Mesodermal cell (in vitro differentiated cells): ENCODE data around the gene OR2T2.
"Not testable (repeated sequence)": the region's sequence is repeated elsewhere in the genome, so short reads cannot be mapped to it uniquely, and the experiment has no call there.

Source experiments
- H3K27ac ChIP-seq: 2 replicates; pipeline ENCODE4 v1.7.0; 2013; ENCODE audit warnings: mild to moderate bottlenecking, low read depth, low read length, moderate library complexity; ENCODE audit not compliant: severe bottlenecking
- H3K36me3 ChIP-seq: 2 replicates; pipeline ENCODE4 v1.7.1; 2013; ENCODE audit warnings: mild to moderate bottlenecking, low read length, moderate library complexity; ENCODE audit not compliant: control insufficient read depth, insufficient read depth
- H3K4me1 ChIP-seq: one replicate; pipeline ENCODE4 v1.7.1; 2013; ENCODE audit warnings: mild to moderate bottlenecking, low read length; ENCODE audit not compliant: insufficient read depth, control insufficient read depth, poor library complexity, severe bottlenecking
- H3K4me3 ChIP-seq: 2 replicates; pipeline ENCODE4 v1.7.0; 2013; ENCODE audit warnings: low read length, control low read depth, mild to moderate bottlenecking; ENCODE audit not compliant: insufficient read depth, poor library complexity, severe bottlenecking; ENCODE audit errors: extremely low read depth
- H3K9me3 ChIP-seq: 2 replicates; pipeline ENCODE4 v1.7.1; 2013; ENCODE audit warnings: mild to moderate bottlenecking, low read length, moderate library complexity; ENCODE audit not compliant: control insufficient read depth
- WGBS, 2 experiments: methylation state at CpG; one replicate each; pipeline ENCODE4 v1.1.5; 2013; ENCODE audit warnings: missing lambda C conversion rate in 2 of 2; ENCODE audit not compliant: insufficient coverage in 2 of 2; 5-methylcytosine and 5-hydroxymethylcytosine counted together

Gene OR2T2

GRCh38 chr1:248496661-248497060 is 51.2 kb downstream of the OR2T2 start:
- not testable (repeated sequence) for H3K27ac ChIP-seq, H3K36me3 ChIP-seq, H3K4me3 ChIP-seq, H3K9me3 ChIP-seq, H3K4me1 ChIP-seq
- no CpG with 5 or more reads among the region's 5 CpGs for WGBS, 2 experiments

DNA sequence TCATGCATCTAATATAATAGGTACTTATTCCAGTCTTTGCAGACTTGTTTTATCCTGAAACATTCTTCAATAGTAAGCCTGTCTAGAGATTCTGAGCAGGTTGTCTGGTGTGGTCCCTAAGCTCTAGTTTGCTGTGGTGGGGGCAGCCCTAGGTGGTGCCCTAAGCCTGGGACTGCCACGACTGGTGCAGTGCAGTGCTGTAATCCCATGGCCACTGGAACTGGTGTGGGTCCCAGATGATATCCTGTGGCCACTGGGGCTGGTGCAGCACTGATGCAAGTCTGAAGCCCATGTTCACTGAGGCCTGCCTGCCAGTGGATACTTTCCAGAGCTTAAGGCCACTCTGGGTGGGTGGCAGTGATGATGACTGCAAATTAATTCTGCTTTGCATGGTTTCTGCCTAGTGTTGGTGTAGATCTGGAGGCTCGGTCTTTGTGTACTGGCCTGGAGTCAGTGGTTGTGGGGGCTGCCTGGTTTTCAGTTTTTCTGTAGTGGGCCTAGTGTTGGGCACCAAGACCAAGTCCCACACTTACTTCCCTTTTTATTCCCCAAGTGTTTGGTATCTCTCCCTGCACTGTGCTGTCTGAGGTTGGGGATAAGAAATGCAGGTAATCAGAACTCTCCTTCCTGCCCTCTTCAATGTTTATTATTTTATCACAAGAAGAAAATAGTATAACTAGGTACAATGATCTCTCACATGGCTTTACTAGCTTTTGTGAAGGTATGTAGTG is 55.0 kb downstream of the OR2T2 start:
- not testable (repeated sequence) for H3K9me3 ChIP-seq, H3K36me3 ChIP-seq, H3K4me1 ChIP-seq, H3K27ac ChIP-seq, H3K4me3 ChIP-seq
- WGBS, 2 experiments, result no CpG with 5 or more reads among the region's 2 CpGs
